Measurements from ENCODE around the gene TENM4. TPM values are rescaled to one million over a fixed set of nuclear protein-coding genes. Genes with fewer than 3 reads are reported as not detected.

Gene TENM4
- total and polyA plus RNA-seq, 10 of the 15 experiments (the other 5 are each of a cell fraction or from before 2014, with no cell fraction given) = 0.03 to 0.12 (median 0.06) TPM; not detected in 7

DNA sequence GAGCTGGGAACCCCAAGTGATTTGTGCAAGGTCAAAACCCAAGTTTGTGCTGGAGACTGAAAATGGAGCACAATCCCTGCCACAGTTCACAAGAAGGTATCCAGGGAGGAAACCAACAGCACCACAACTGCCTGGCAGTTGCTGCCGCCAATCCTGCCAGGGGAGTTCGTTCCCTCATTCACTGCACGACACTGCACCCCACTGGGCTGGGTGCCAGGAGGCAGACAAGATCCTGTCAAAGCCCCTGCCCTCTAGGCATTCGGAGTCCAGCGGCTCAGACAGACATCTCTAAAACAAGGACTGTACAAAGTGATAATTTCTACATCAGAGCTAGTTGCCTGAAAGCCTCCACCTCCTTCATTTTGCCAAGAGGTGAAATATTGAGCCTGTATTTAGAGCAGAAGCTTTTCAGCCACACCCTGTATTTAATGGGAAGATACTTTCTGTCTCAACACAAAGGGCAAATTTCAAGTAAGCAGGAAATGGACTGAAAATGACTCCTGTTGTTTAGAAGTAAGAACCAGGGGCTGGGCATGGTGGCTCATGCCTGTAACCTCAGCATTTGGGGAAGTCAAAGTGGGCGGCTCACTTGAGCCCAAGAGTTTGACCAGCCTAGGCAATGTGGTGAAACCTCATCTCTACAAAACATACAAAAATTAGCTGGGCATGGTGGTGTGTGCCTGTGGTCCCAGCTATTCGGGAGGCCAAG, 588.8 kb downstream of the TENM4 start (continued):
- TF ChIP-seq, protein P1, sequence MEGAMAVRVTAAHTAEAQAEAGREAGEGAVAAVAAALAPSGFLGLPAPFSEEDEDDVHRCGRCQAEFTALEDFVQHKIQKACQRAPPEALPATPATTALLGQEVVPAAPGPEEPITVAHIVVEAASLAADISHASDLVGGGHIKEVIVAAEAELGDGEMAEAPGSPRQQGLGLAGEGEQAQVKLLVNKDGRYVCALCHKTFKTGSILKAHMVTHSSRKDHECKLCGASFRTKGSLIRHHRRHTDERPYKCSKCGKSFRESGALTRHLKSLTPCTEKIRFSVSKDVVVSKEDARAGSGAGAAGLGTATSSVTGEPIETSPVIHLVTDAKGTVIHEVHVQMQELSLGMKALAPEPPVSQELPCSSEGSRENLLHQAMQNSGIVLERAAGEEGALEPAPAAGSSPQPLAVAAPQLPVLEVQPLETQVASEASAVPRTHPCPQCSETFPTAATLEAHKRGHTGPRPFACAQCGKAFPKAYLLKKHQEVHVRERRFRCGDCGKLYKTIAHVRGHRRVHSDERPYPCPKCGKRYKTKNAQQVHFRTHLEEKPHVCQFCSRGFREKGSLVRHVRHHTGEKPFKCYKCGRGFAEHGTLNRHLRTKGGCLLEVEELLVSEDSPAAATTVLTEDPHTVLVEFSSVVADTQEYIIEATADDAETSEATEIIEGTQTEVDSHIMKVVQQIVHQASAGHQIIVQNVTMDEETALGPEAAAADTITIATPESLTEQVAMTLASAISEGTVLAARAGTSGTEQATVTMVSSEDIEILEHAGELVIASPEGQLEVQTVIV (IDR thresholded peaks at IDR 0.05; ENCODE audit: borderline replicate concordance, partially characterized antibody) = no peak
- TF ChIP-seq, protein P2, sequence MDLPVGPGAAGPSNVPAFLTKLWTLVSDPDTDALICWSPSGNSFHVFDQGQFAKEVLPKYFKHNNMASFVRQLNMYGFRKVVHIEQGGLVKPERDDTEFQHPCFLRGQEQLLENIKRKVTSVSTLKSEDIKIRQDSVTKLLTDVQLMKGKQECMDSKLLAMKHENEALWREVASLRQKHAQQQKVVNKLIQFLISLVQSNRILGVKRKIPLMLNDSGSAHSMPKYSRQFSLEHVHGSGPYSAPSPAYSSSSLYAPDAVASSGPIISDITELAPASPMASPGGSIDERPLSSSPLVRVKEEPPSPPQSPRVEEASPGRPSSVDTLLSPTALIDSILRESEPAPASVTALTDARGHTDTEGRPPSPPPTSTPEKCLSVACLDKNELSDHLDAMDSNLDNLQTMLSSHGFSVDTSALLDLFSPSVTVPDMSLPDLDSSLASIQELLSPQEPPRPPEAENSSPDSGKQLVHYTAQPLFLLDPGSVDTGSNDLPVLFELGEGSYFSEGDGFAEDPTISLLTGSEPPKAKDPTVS (IDR thresholded peaks at IDR 0.05; ENCODE audit: low read depth, low read length) = no peak

DNA sequence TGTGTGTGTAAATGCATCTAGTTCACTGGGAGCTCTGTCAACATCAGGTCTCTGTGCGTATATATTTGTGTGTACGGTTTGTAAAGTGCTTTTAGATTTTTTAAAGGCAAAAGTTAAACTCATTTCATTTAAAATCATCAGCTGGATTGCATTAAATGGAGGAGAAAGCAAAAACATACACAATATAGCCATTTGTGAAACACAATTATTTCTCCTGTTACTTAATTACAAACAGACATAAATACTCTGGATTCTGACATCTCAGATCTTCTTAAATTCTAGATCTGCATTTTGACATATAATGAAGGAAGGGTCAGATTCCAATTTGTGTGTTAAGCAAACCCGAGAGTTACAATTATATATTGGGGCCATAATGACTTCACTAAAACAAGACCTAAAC, 590.8 kb downstream of the TENM4 start:
- DNase-seq (ENCODE audit: low read depth, low spot score) = no peak
- no peak for FAIRE-seq
- POLR2A ChIA-PET = no interaction called here
- Histone ChIP-seq H4K20me1 (ENCODE audit: control insufficient read depth, insufficient read depth) (no peaks in the 10 kb centered on the region), H3K79me2 (ENCODE audit: control insufficient read depth, insufficient read depth, low read length) (no peaks in the 10 kb centered on the region), H3K4me2 (ENCODE audit: control insufficient read depth, insufficient read depth) (no peak overlapping the region), H3K27me3 (replicated peaks in 1 of 2; ENCODE audit: control insufficient read depth in 2 of 2, insufficient read depth in 2 of 2, low read length in 1 of 2) (peaks cover 0 to 2% of the 10 kb centered on the region in 2 experiments; a peak in 2 of 4 replicates), H3K27ac (ENCODE audit: control insufficient read depth, insufficient read depth) (no peak overlapping the region), H3K4me1 (ENCODE audit: control insufficient read depth, insufficient read depth, low read length) (no peaks in the 10 kb centered on the region), H3K36me3 (ENCODE audit: control insufficient read depth in 2 of 2, insufficient read depth in 2 of 2, low read length in 1 of 2) (no peaks in the 10 kb centered on the region), H3K9ac (ENCODE audit: control insufficient read depth, insufficient read depth, low read length) (no peak overlapping the region), H2AFZ (ENCODE audit: control insufficient read depth, low read depth, low read length) (no peak overlapping the region), H3K9me3 (replicated peaks; ENCODE audit: control insufficient read depth, insufficient read depth, low read length) (no peaks in the 10 kb centered on the region), H3K4me3 (no peak overlapping the region)
- 32% methylated on average over 3 of the region's 3 CpGs for WGBS (ENCODE audit: insufficient coverage, insufficient replicate concordance, low lambda C conversion rate, missing lambda C conversion rate)
- intact Hi-C loops (cut with micrococcal nuclease; ENCODE audit: unreplicated experiment) = no loop called here
- SMC1A ChIA-PET (ENCODE audit: uncharacterized antibody, unreplicated experiment) = no interaction called here
- RAD21 ChIA-PET (ENCODE audit: unreplicated experiment) = no interaction called here
- no peak for ATAC-seq
- CTCF ChIA-PET = interaction anchor here (0.9 to 1.4 kb wide), 2 partner anchors 8 to 18 kb away, joined by 3 to 4 read pairs; no protein-coding TSS in a partner anchor
- in situ Hi-C loops (cut with MboI) = no loop called here
- BruUV-seq (replicated peaks) = no TSS peak
- TF ChIP-seq JUND (IDR thresholded peaks at IDR 0.05; ENCODE audit: low read depth, low read length) (no peak), STAT1 (conservative IDR thresholded peaks at IDR 0.05) (no peak), ESRRA (IDR thresholded peaks at IDR 0.05; ENCODE audit: low read length) (no peak), BMI1 (IDR thresholded peaks at IDR 0.05; ENCODE audit: borderline replicate concordance) (no peak), BACH1 (IDR thresholded peaks at IDR 0.05; ENCODE audit: borderline replicate concordance) (no peak), BHLHE40 (IDR thresholded peaks at IDR 0.05; ENCODE audit: borderline replicate concordance in 1 of 2, low read depth in 2 of 2, low read length in 1 of 2) (no peak), RUNX3 (IDR thresholded peaks at IDR 0.05; ENCODE audit: low read length) (no peak), CHD4 (IDR thresholded peaks at IDR 0.05) (no peak), DPF2 (IDR thresholded peaks at IDR 0.05) (no peak)
- TF ChIP-seq, protein P3, sequence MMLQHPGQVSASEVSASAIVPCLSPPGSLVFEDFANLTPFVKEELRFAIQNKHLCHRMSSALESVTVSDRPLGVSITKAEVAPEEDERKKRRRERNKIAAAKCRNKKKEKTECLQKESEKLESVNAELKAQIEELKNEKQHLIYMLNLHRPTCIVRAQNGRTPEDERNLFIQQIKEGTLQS (IDR thresholded peaks at IDR 0.05; ENCODE audit: borderline replicate concordance, extremely low read depth, low read depth, low read length) = no peak
